ENCODE results near the gene LAMA5. TPM values are rescaled to one million over a fixed set of nuclear protein-coding genes. Genes with fewer than 3 reads are reported as not detected.

LAMA5 gene
- polyA plus RNA-seq, 1 donor (not counting 4 experiments of a cell fraction or from before 2014, with no cell fraction given) = 8.7 TPM

GRCh38 chr20:62272200-62272599 lies 94.9 kb downstream of the LAMA5 start:
- dilution Hi-C loops (cut with MboI; ENCODE audit: extremely low pct_ligation_motif_present, low sequenced_read_pairs) = no loop called here
- H2AFZ ChIP-seq (ENCODE audit: control insufficient read depth, low read length) = no peak overlapping the region
- peaks cover 0 to 33% of the 10 kb centered on the region in 2 experiments for H3K36me3 ChIP-seq (ENCODE audit: control insufficient read depth in 2 of 2, extremely low read depth in 1 of 2, insufficient read depth in 2 of 2, low read length in 2 of 2)
- no peak overlapping the region for H3K9ac ChIP-seq (ENCODE audit: control insufficient read depth, extremely low read depth, insufficient read depth, low read length)
- no peak overlapping the region for H3K4me3 ChIP-seq (ENCODE audit: control insufficient read depth in 2 of 3, extremely low read depth in 1 of 3, insufficient read depth in 2 of 3, low read depth in 1 of 3, low read length in 3 of 3)
- H3K9me1 ChIP-seq (ENCODE audit: control insufficient read depth, extremely low read depth, insufficient read depth, low read length) = no peaks in the 10 kb centered on the region
- no peak overlapping the region for H3K4me2 ChIP-seq (ENCODE audit: control insufficient read depth, extremely low read depth, insufficient read depth, low read depth, low read length)
- no peak for TF ChIP-seq EZH2 (IDR thresholded peaks at IDR 0.05; ENCODE audit: low read length)
- TF ChIP-seq, protein P1, sequence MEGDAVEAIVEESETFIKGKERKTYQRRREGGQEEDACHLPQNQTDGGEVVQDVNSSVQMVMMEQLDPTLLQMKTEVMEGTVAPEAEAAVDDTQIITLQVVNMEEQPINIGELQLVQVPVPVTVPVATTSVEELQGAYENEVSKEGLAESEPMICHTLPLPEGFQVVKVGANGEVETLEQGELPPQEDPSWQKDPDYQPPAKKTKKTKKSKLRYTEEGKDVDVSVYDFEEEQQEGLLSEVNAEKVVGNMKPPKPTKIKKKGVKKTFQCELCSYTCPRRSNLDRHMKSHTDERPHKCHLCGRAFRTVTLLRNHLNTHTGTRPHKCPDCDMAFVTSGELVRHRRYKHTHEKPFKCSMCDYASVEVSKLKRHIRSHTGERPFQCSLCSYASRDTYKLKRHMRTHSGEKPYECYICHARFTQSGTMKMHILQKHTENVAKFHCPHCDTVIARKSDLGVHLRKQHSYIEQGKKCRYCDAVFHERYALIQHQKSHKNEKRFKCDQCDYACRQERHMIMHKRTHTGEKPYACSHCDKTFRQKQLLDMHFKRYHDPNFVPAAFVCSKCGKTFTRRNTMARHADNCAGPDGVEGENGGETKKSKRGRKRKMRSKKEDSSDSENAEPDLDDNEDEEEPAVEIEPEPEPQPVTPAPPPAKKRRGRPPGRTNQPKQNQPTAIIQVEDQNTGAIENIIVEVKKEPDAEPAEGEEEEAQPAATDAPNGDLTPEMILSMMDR (optimal IDR thresholded peaks at IDR 0.05 in 1 of 3, IDR thresholded peaks at IDR 0.05 in 1 of 3, conservative IDR thresholded peaks at IDR 0.05 in 1 of 3; ENCODE audit: extremely low read depth in 1 of 3, insufficient read depth in 2 of 3, low read length in 3 of 3) = no peak
- no peaks in the 10 kb centered on the region for H3K9me3 ChIP-seq (ENCODE audit: control insufficient read depth, low read depth, low read length)
- DNase-seq (ENCODE audit: low read depth, low spot score) = no peak
- no peaks in the 10 kb centered on the region for H3K79me2 ChIP-seq (ENCODE audit: control insufficient read depth, insufficient read depth, low read length)
- peaks cover 5% of the 10 kb centered on the region for H3K4me1 ChIP-seq (ENCODE audit: control insufficient read depth, extremely low read depth, insufficient read depth, low read length)
- no peak for FAIRE-seq
- no peaks in the 10 kb centered on the region for H4K20me1 ChIP-seq (ENCODE audit: control insufficient read depth, extremely low read depth, insufficient read depth, low read length)
- H3K27ac ChIP-seq (ENCODE audit: control insufficient read depth, insufficient read depth, low read length) = no peak overlapping the region
- H3K27me3 ChIP-seq (ENCODE audit: control insufficient read depth, extremely low read depth, insufficient read depth, low read length) = no peaks in the 10 kb centered on the region

DNA sequence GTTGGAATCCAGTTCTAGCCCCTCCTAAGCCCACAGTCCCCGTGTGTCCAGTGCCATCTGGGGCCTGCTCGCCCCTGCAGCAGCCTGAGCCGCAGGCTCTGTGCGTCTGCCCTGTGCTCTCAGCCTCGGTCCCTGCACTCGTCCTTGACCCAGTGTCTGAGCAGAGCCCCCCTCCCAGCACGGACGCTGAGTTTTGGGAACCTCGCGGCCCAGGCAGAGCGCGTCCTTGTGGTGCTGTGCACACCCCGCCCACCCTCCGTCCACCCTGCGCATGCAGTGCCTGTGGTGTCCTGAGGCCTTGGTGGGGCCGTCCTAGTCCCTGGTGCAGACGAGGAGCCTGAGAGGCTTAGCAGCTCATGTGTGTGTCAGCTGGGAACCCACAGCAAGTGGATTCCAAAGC lies 97.2 kb downstream of the LAMA5 start:
- no peak for FAIRE-seq
- H3K9ac ChIP-seq (ENCODE audit: control insufficient read depth, extremely low read depth, insufficient read depth, low read length) = no peak overlapping the region
- no peaks in the 10 kb centered on the region for H3K79me2 ChIP-seq (ENCODE audit: control insufficient read depth, insufficient read depth, low read length)
- TF ChIP-seq, protein P1 (optimal IDR thresholded peaks at IDR 0.05 in 1 of 3, IDR thresholded peaks at IDR 0.05 in 1 of 3, conservative IDR thresholded peaks at IDR 0.05 in 1 of 3; ENCODE audit: extremely low read depth in 1 of 3, insufficient read depth in 2 of 3, low read length in 3 of 3) = no peak
- TF ChIP-seq EZH2 (IDR thresholded peaks at IDR 0.05; ENCODE audit: low read length) = no peak
- H4K20me1 ChIP-seq (ENCODE audit: control insufficient read depth, extremely low read depth, insufficient read depth, low read length) = no peaks in the 10 kb centered on the region
- no peaks in the 10 kb centered on the region for H3K27me3 ChIP-seq (ENCODE audit: control insufficient read depth, extremely low read depth, insufficient read depth, low read length)
- H3K4me1 ChIP-seq (ENCODE audit: control insufficient read depth, extremely low read depth, insufficient read depth, low read length) = peaks cover 13% of the 10 kb centered on the region
- no peak overlapping the region for H3K4me3 ChIP-seq (ENCODE audit: control insufficient read depth in 2 of 3, extremely low read depth in 1 of 3, insufficient read depth in 2 of 3, low read depth in 1 of 3, low read length in 3 of 3)
- H3K9me3 ChIP-seq (ENCODE audit: control insufficient read depth, low read depth, low read length) = peaks cover 3% of the 10 kb centered on the region
- no peak overlapping the region for H3K4me2 ChIP-seq (ENCODE audit: control insufficient read depth, extremely low read depth, insufficient read depth, low read depth, low read length)
- dilution Hi-C loops (cut with MboI; ENCODE audit: extremely low pct_ligation_motif_present, low sequenced_read_pairs) = no loop called here
- H2AFZ ChIP-seq (ENCODE audit: control insufficient read depth, low read length) = no peak overlapping the region
- H3K36me3 ChIP-seq (ENCODE audit: control insufficient read depth in 2 of 2, extremely low read depth in 1 of 2, insufficient read depth in 2 of 2, low read length in 2 of 2) = peaks cover 10 to 33% of the 10 kb centered on the region in 2 experiments
- H3K9me1 ChIP-seq (ENCODE audit: control insufficient read depth, extremely low read depth, insufficient read depth, low read length) = no peaks in the 10 kb centered on the region
- DNase-seq (ENCODE audit: low read depth, low spot score) = no peak
- H3K27ac ChIP-seq (ENCODE audit: control insufficient read depth, insufficient read depth, low read length) = no peak overlapping the region

Measured in keratinocyte (primary cell).